HG02885 (cell line): ENCODE data around the gene VWA1.
"Not testable (repeated sequence)": the region's sequence is repeated elsewhere in the genome, so short reads cannot be mapped to it uniquely, and the experiment has no call there.

Source experiments
- ATAC-seq: cut with Tn5 transposase; IDR thresholded peaks from one replicate; pipeline ENCODE4 v1.9.1; 2021; ENCODE audit warnings: mild to moderate bottlenecking; ENCODE audit not compliant: unreplicated experiment, poor library complexity

The VWA1 gene

GRCh38 chr1:1432951-1433803 lies 2.3 kb upstream of the VWA1 start:
- no peak for ATAC-seq

GRCh38 chr1:1433804-1434130 lies 1.7 kb upstream of the VWA1 start:
- ATAC-seq, result no peak

GRCh38 chr1:1434131-1434823 lies 1.2 kb upstream of the VWA1 start:
- no peak for ATAC-seq

GRCh38 chr1:1434824-1435105 lies 725 bp upstream of the VWA1 start:
- no peak for ATAC-seq

- no peak for ATAC-seq
These were observed 580 bp downstream of the VWA1 start for GRCh38 chr1:1435911-1436629.

GRCh38 chr1:1436630-1437032 lies 1.1 kb downstream of the VWA1 start:
- ATAC-seq, result no peak

GRCh38 chr1:1437033-1437903 lies 1.8 kb downstream of the VWA1 start:
- ATAC-seq, result no peak

- no peak for ATAC-seq
These were observed 2.5 kb downstream of the VWA1 start for GRCh38 chr1:1437904-1438376.

GRCh38 chr1:1438531-1439381 lies 3.3 kb downstream of the VWA1 start:
- no peak for ATAC-seq

- ATAC-seq, result no peak
These were observed 4.2 kb downstream of the VWA1 start for GRCh38 chr1:1439546-1440261.

- ATAC-seq, result no peak
These were observed 4.9 kb downstream of the VWA1 start for GRCh38 chr1:1440262-1441001.

- ATAC-seq, result no peak
These were observed 5.8 kb downstream of the VWA1 start for GRCh38 chr1:1441002-1441888.

- ATAC-seq, result no peak
These were observed 6.7 kb downstream of the VWA1 start for GRCh38 chr1:1442069-1442770.

GRCh38 chr1:1446631-1447030 lies 11.1 kb downstream of the VWA1 start:
- not testable (repeated sequence) for ATAC-seq

GRCh38 chr1:1449099-1449739 lies 13.7 kb downstream of the VWA1 start, which contains the start of gene ATAD3C:
Gene ATAD3C (plus strand): TSS chr1:1449689. CDS start chr1:1450684, 995 bp downstream.
- no peak for ATAC-seq

- not testable (repeated sequence) for ATAC-seq
These were observed 15.1 kb downstream of the VWA1 start for GRCh38 chr1:1450616-1451015.
